Mesenchymal stem cell (in vitro differentiated cells and primary cell): ENCODE results near the gene HDGFL2. TPM values are rescaled to one million over a fixed set of nuclear protein-coding genes. Genes with fewer than 3 reads are reported as not detected.

Source experiments
- DNase-seq: peaks from one replicate; pipeline ENCODE4 v3.0.0-alpha.2; 2013
- H2AFZ ChIP-seq: one replicate; pipeline ENCODE4 v1.6.1; 2013; ENCODE audit warnings: low read depth, mild to moderate bottlenecking, control low read depth, inconsistent platforms, low read length, moderate library complexity
- H2AK5ac ChIP-seq: 2 replicates; pipeline ENCODE4 v1.6.1; 2013; ENCODE audit warnings: low read length, moderate library complexity, mild to moderate bottlenecking, inconsistent platforms; ENCODE audit not compliant: severe bottlenecking
- H2BK120ac ChIP-seq: one replicate; pipeline ENCODE4 v1.6.1; 2013; ENCODE audit warnings: low read depth, mild to moderate bottlenecking, inconsistent platforms, low read length, moderate library complexity
- H2BK12ac ChIP-seq, 2 experiments: one replicate each; pipeline ENCODE4 v1.6.1; 2013; ENCODE audit warnings: inconsistent platforms in 2 of 2, low read length in 2 of 2, mild to moderate bottlenecking in 2 of 2, moderate library complexity in 2 of 2, control low read depth in 1 of 2
- H2BK15ac ChIP-seq: one replicate; pipeline ENCODE4 v1.6.1; 2013; ENCODE audit warnings: mild to moderate bottlenecking, low read depth, inconsistent platforms; ENCODE audit not compliant: poor library complexity, severe bottlenecking
- H2BK5ac ChIP-seq: 2 replicates; pipeline ENCODE4 v1.6.1; 2013; ENCODE audit warnings: low read depth, mild to moderate bottlenecking, low read length, control low read depth, inconsistent platforms; ENCODE audit not compliant: poor library complexity, severe bottlenecking
- H3K14ac ChIP-seq, 2 experiments: one replicate each; pipeline ENCODE4 v1.6.1; 2013; ENCODE audit warnings: inconsistent platforms in 2 of 2, low read length in 2 of 2, control low read depth in 1 of 2, mild to moderate bottlenecking in 1 of 2, moderate library complexity in 1 of 2
- H3K18ac ChIP-seq, 2 experiments: one replicate each; pipeline ENCODE4 v1.6.1; 2013; ENCODE audit warnings: inconsistent platforms in 2 of 2, low read length in 2 of 2, control low read depth in 1 of 2, low read depth in 1 of 2, mild to moderate bottlenecking in 1 of 2
- H3K23ac ChIP-seq, 2 experiments: one replicate each; pipeline ENCODE4 v1.6.1; 2013; ENCODE audit warnings: inconsistent platforms in 2 of 2, low read length in 2 of 2, mild to moderate bottlenecking in 2 of 2, moderate library complexity in 2 of 2, control low read depth in 1 of 2
- H3K27ac ChIP-seq: 2 replicates; pipeline ENCODE4 v1.5.1; 2013; ENCODE audit warnings: mild to moderate bottlenecking, moderate library complexity, low read length, control low read depth, inconsistent platforms; ENCODE audit not compliant: poor library complexity, severe bottlenecking
- H3K27me3 ChIP-seq, 2 experiments: 2 replicates each; pipeline versions ENCODE4 v1.6.1 to v1.7.0; 2013; ENCODE audit warnings: low read length in 2 of 2, mild to moderate bottlenecking in 2 of 2, moderate library complexity in 2 of 2, control low read depth in 1 of 2, inconsistent platforms in 1 of 2; ENCODE audit not compliant: control insufficient read depth in 1 of 2, insufficient read depth in 1 of 2
- H3K36me3 ChIP-seq, 2 experiments: 2 replicates each; pipeline versions ENCODE4 v1.6.1 to v1.7.0; 2013; ENCODE audit warnings: low read length in 2 of 2, control low read depth in 1 of 2, inconsistent platforms in 1 of 2, low read depth in 1 of 2, mild to moderate bottlenecking in 1 of 2; ENCODE audit not compliant: insufficient read depth in 2 of 2, control insufficient read depth in 1 of 2
- H3K4ac ChIP-seq, 2 experiments: one replicate each; pipeline ENCODE4 v1.6.1; 2013; ENCODE audit warnings: inconsistent platforms in 2 of 2, low read length in 2 of 2, mild to moderate bottlenecking in 2 of 2, moderate library complexity in 2 of 2, control low read depth in 1 of 2, low read depth in 1 of 2
- H3K4me1 ChIP-seq: 2 replicates; pipeline ENCODE4 v1.6.1; 2013; ENCODE audit warnings: low read depth, low read length, control low read depth; ENCODE audit not compliant: control insufficient read depth, insufficient read depth
- H3K4me2 ChIP-seq: 2 replicates; pipeline ENCODE4 v1.6.1; 2013; ENCODE audit warnings: low read length, mild to moderate bottlenecking, inconsistent platforms; ENCODE audit not compliant: poor library complexity, severe bottlenecking
- H3K4me3 ChIP-seq, 2 experiments: 2 replicates each; pipeline versions ENCODE4 v1.5.1 to v1.7.0; 2013; ENCODE audit warnings: low read length in 2 of 2, mild to moderate bottlenecking in 2 of 2, control low read depth in 1 of 2, low read depth in 1 of 2; ENCODE audit not compliant: insufficient read depth in 1 of 2
- H3K79me1 ChIP-seq: replicated peaks from 2 replicates; pipeline ENCODE4 v1.6.1; 2013; ENCODE audit warnings: mild to moderate bottlenecking, control low read depth, low read length, inconsistent platforms; ENCODE audit not compliant: poor library complexity, severe bottlenecking
- H3K9ac ChIP-seq: 2 replicates; pipeline ENCODE4 v1.7.0; 2013; ENCODE audit warnings: mild to moderate bottlenecking, low read length, moderate library complexity
- H3K9me3 ChIP-seq: 2 replicates; pipeline ENCODE4 v1.7.0; 2013; ENCODE audit warnings: mild to moderate bottlenecking, low read length; ENCODE audit not compliant: control insufficient read depth
- H4K8ac ChIP-seq: one replicate; pipeline ENCODE4 v1.6.1; 2013; ENCODE audit warnings: inconsistent platforms, mild to moderate bottlenecking, low read length, moderate library complexity
- H4K91ac ChIP-seq: one replicate; pipeline ENCODE4 v1.6.1; 2013; ENCODE audit warnings: mild to moderate bottlenecking, low read length, inconsistent platforms
- WGBS: methylation state at CpG from one replicate; pipeline ENCODE4 v1.1.7; 2013; ENCODE audit warnings: mixed read lengths; 5-methylcytosine and 5-hydroxymethylcytosine counted together
- small RNA-seq: library from polyadenylated mRNA; stranded (forward); fragments of <200 nt; extraction: miRNeasy Mini kit (QIAGEN cat#:217004); gene quantifications from one replicate; pipeline ENCODE3, GENCODE V24; 2013; ENCODE audit warnings: low read depth

Gene HDGFL2

GRCh38 chr19:4548238-4548584 is 76.1 kb downstream of the HDGFL2 start:
- no peak overlapping the region for H3K4ac ChIP-seq
- H2BK15ac ChIP-seq = no peak overlapping the region
- H2BK5ac ChIP-seq = no peak overlapping the region
- no peak overlapping the region for H2BK12ac ChIP-seq
- H3K79me1 ChIP-seq = no peaks in the 10 kb centered on the region
- H3K9me3 ChIP-seq = no peaks in the 10 kb centered on the region
- H4K8ac ChIP-seq = no peak overlapping the region
- H3K23ac ChIP-seq = no peak overlapping the region
- WGBS = 90% methylated on average over 14 of the region's 14 CpGs
- H3K18ac ChIP-seq = no peak overlapping the region
- peaks cover 0 to 25% of the 10 kb centered on the region in 2 experiments for H3K36me3 ChIP-seq
- H3K4me1 ChIP-seq = peaks cover 4% of the 10 kb centered on the region
- H3K4me2 ChIP-seq = no peak overlapping the region
- peak overlapping the region in 1 of 2 experiments; percentile 51 for H3K14ac ChIP-seq
- H3K27me3 ChIP-seq = peaks cover 0 to 39% of the 10 kb centered on the region in 2 experiments
- no peak overlapping the region for H2AFZ ChIP-seq
- H4K91ac ChIP-seq = no peak overlapping the region
- no peak for DNase-seq
- H3K9ac ChIP-seq = no peak overlapping the region
- no peak overlapping the region for H3K4me3 ChIP-seq
- no peak overlapping the region for H2BK120ac ChIP-seq
- H2AK5ac ChIP-seq = no peak overlapping the region
- no peak overlapping the region for H3K27ac ChIP-seq

GRCh38 chr19:4550018-4550417 is 77.9 kb downstream of the HDGFL2 start:
- Histone ChIP-seq H2BK15ac (no peak overlapping the region), H3K4me2 (no peak overlapping the region), H3K79me1 (no peaks in the 10 kb centered on the region), H3K9ac (no peak overlapping the region), H4K8ac (no peak overlapping the region), H3K4me1 (peaks cover 2% of the 10 kb centered on the region), H3K23ac (no peak overlapping the region), H4K91ac (no peak overlapping the region), H2BK5ac (no peak overlapping the region), H2BK120ac (no peak overlapping the region), H3K27ac (no peak overlapping the region), H2AFZ (no peak overlapping the region), H2AK5ac (no peak overlapping the region), H2BK12ac (no peak overlapping the region), H3K18ac (no peak overlapping the region), H3K14ac (no peak overlapping the region), H3K9me3 (no peaks in the 10 kb centered on the region), H3K4ac (no peak overlapping the region), H3K4me3 (no peak overlapping the region), H3K36me3 (peaks cover 0 to 23% of the 10 kb centered on the region in 2 experiments), H3K27me3 (peaks cover 0 to 39% of the 10 kb centered on the region in 2 experiments)
- no peak for DNase-seq
- 95% methylated on average over 18 of the region's 18 CpGs for WGBS

- H4K8ac ChIP-seq = no peak overlapping the region
These were observed 78.5 kb downstream of the HDGFL2 start for GRCh38 chr19:4550479-4551050.

More at GRCh38 chr19:4550479-4551050, 78.5 kb downstream of the HDGFL2 start:
- no peak overlapping the region for H3K4me2 ChIP-seq
- H3K27ac ChIP-seq = no peak overlapping the region
- H2AK5ac ChIP-seq = no peak overlapping the region
- no peak overlapping the region for H3K4me3 ChIP-seq
- H4K91ac ChIP-seq = no peak overlapping the region
- H3K27me3 ChIP-seq = peaks cover 0 to 44% of the 10 kb centered on the region in 2 experiments
- H3K79me1 ChIP-seq = no peaks in the 10 kb centered on the region
- no peak overlapping the region for H3K4ac ChIP-seq
- peaks cover 2% of the 10 kb centered on the region for H3K4me1 ChIP-seq
- no peak overlapping the region for H3K23ac ChIP-seq
- H2BK12ac ChIP-seq = no peak overlapping the region
- H3K18ac ChIP-seq = no peak overlapping the region
- peaks cover 0 to 27% of the 10 kb centered on the region in 2 experiments for H3K36me3 ChIP-seq
- no peak for DNase-seq
- no peak overlapping the region for H3K9ac ChIP-seq
- H2AFZ ChIP-seq = no peak overlapping the region
- no peaks in the 10 kb centered on the region for H3K9me3 ChIP-seq
- no peak overlapping the region for H2BK5ac ChIP-seq
- WGBS = 90% methylated on average over 26 of the region's 26 CpGs
- no peak overlapping the region for H2BK120ac ChIP-seq
- no peak overlapping the region for H2BK15ac ChIP-seq
- H3K14ac ChIP-seq = no peak overlapping the region

Small RNA genes within 50 kb of the gene (small RNA-seq; reads per million reads assigned to genes)
- not detected for gene MIR4746
